GM12891 (cell line): Measurements from ENCODE around the gene MBD4.

ENCODE experiments used
- DNase-seq: peaks from one replicate; pipeline ENCODE4 v3.0.0; 2011; ENCODE audit warnings: low spot score; ENCODE audit not compliant: insufficient read length
- FAIRE-seq: peaks from 2 replicates; lab custom pipeline; 2011; peaks lifted over from hg19 to GRCh38; lab: Jason Lieb, UNC
- PAX5 ChIP-seq: IDR thresholded peaks from 2 replicates; pipeline ENCODE4 v1.6.1; 2011; ENCODE audit warnings: low read length, moderate library complexity, mild to moderate bottlenecking; ENCODE audit not compliant: insufficient read depth, severe bottlenecking
- POLR2A ChIP-seq: IDR thresholded peaks from 2 replicates; pipeline ENCODE4 v1.6.1; 2011; ENCODE audit warnings: low read depth, low read length, control low read depth
- POLR2AphosphoS5 ChIP-seq: IDR thresholded peaks from 2 replicates; pipeline ENCODE4 v1.6.1; 2011; ENCODE audit warnings: low read depth, low read length, control low read depth
- POU2F2 ChIP-seq: IDR thresholded peaks from 2 replicates; pipeline ENCODE4 v1.6.1; 2011; ENCODE audit warnings: low read depth, mild to moderate bottlenecking, control low read depth, low read length, moderate library complexity
- SPI1 ChIP-seq: IDR thresholded peaks from 2 replicates; pipeline ENCODE4 v1.6.1; 2011; ENCODE audit warnings: low read depth, low read length, control low read depth
- TAF1 ChIP-seq: IDR thresholded peaks from 2 replicates; pipeline ENCODE4 v1.6.1; 2011; ENCODE audit warnings: low read depth, low read length, control low read depth

MBD4 gene

DNA sequence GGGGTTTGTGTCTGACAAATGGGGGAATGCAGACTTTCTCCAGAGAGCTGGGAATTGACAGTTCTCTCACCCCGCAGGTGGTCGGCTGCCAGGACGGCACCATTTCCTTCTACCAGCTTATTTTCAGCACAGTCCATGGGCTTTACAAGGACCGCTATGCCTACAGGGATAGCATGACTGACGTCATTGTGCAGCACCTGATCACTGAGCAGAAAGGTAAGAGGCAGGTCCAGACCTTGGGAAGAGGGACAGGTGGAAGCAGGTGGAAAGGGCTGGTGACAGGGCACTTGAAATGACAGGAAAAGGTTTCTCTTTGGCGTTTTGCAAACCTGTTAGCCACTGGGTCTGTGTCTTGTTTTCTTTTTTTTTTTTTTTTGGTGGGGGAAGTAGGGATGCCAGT lies 36.8 kb upstream of the MBD4 start:
- TF ChIP-seq TAF1 (no peak), PAX5 (no peak), SPI1 (no peak), POU2F2 (no peak), POLR2AphosphoS5 (no peak)
- DNase-seq: no peak
- FAIRE-seq: no peak

DNA sequence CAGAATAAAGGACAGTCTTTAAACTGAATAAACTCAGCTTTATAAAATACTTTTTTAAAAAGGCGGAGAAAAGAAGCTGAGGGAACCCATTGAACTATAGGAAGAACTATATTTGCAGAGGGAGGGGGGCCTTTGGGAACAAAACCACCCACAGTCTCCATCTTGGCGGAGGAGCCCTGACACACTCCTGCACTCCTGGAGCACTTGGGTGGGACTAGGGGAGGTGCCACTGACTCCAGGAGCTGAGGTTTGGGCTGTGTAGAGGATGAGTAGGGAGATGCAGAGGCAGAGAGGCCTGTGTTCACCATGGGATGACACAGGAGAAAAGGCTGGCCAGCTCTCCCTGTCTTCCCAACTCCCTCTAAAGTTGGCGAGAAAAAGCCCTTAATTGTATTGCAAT lies 36.1 kb upstream of the MBD4 start:
- DNase-seq: no peak
- FAIRE-seq: no peak
- TF ChIP-seq SPI1: no peak
- no peak for TF ChIP-seq POLR2A
- TF ChIP-seq TAF1: no peak
- no peak for TF ChIP-seq PAX5
- TF ChIP-seq POU2F2: no peak
- no peak for TF ChIP-seq POLR2AphosphoS5

DNA sequence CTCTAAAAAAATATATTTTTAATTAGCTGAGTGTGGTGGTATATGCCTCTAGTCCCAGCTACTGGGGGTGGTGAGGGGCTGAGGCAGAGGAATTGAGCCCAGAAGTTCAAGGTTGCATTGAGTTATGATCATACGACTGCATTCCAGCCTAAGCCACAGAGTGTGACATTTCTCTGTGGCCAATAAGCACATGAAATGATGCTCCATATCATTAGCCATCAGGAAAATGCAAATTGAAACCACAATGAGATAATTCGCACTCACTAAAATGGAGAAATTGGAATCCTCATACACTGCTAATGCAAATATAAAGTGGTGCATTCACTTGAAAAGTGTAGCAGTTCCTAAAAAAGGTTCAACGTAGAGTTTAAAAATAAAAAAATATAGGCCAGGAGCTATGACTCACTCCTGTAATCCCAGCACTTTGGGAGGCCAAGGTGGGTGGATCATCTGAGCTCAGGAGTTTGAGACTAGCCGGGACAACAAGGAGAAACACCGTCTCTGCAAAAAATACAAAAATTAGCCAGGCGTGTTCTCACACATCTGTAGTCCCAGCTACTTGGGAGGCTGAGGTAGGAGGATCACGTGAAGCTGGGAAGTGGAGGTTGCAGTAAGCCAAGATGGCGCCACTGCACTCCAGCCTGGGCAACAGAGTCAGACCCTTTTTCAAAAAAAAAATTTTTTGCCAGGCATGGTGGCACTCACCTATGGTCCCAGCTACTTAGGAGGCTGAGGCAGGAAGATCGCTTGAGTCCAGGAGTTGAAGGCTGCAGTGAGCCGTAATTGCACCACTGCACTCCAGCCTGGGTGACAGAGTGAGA lies 35.4 kb upstream of the MBD4 start:
- DNase-seq (no peak), FAIRE-seq (no peak)
- no peak for TF ChIP-seq POLR2AphosphoS5
- TF ChIP-seq POLR2A: no peak
- TF ChIP-seq TAF1: no peak
- TF ChIP-seq SPI1: no peak
- no peak for TF ChIP-seq PAX5
- no peak for TF ChIP-seq POU2F2

DNA sequence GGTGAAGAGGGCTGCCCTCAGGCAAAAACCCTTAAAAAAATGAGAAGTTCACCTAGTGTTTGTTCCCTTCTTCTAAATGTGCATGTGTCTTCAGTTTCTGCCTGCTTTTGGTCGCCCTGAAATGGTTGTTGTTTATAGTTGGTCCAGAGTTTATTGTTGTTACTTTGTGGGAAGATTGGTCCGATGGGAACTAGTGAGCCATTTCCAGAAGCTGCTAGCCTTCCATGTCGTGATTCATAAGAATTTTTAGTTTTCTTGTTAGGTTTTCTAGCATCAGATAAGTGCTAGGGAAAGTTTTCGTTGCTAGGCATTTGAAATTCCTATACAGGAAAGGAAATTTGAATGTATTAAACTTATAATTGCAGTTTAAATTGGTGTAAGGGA lies 34.0 kb upstream of the MBD4 start:
- DNase-seq (no peak), FAIRE-seq (no peak)
- TF ChIP-seq POLR2A (no peak), POLR2AphosphoS5 (no peak), PAX5 (no peak), POU2F2 (no peak), TAF1 (no peak), SPI1 (no peak)

DNA sequence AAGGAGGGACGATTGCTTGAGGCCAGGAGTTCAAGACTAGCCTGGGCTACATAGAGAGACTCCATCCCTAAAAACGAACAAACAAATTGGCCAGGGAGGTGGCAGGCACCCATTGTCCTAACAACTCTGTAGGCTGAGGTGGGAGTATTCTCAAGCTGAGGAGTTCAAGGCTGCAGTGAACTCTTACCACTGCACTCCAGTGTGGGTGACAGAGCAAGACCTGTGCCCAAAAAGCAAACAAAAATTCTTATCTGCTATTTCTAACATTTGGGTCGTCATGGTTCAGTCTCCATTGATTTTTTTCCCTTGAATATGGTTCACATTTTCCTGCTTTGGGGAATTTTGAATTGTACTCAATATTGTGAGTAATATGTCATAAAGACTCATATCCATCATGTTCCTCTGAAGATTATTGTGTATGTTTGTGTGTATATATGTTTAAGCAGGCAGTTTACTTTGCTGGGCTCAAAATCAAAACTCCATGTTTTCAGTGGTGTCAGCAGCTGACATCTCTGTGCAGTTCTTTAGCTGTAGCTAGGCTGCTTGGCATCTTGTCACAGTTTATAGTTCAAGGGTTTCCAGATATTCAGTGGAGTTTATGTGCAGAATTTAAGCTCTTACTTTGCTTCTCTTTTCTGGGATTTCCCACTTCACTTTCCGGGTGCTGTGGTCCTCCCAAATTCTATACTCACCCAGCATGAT lies 33.5 kb upstream of the MBD4 start:
- DNase-seq (no peak), FAIRE-seq (no peak)
- TF ChIP-seq POLR2AphosphoS5 (no peak), TAF1 (no peak), PAX5 (no peak), SPI1 (no peak), POLR2A (no peak), POU2F2 (no peak)

DNA sequence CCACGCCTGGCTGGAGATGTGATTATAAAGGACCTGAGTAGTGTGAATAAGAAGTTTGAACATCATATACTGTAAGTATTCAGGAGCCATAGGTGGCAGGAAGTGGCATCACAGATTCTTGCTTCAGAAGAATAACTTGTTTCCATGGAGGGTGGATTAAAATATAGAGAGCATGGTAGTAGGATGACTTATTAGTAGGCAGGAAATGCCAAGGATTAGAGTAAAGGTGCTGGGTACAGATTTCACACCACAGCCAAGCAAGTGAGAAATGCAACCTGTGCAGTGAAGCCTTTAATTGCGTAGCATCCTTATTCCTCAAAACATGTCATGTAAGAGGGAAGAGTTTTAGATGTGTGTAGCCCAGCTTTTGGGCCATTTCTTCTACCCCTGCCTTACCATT lies 31.1 kb upstream of the MBD4 start:
- FAIRE-seq (no peak), DNase-seq (no peak)
- TF ChIP-seq POLR2AphosphoS5 (no peak), POLR2A (no peak), POU2F2 (no peak), TAF1 (no peak), SPI1 (no peak), PAX5 (no peak)

DNA sequence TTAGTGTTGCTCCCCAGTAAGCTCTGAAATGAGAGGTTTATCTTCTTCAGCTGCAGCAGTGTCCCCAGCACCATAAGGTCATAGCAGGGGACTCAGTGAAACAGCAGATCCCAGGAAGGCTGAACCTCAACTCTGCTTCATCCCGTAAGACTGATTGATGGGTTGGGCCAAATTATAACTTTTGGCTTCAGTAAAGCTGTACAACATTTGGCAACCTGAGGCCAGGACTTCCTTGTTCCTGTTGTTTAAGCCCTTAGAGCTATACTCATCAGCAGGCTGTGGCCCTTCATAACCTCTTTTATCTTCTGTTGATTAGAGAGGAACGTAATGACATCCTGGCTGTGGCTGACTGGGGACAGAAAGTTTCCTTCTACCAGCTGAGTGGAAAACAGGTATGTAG lies 29.3 kb upstream of the MBD4 start:
- no peak for TF ChIP-seq POLR2AphosphoS5
- TF ChIP-seq POU2F2: no peak
- TF ChIP-seq PAX5: no peak
- no peak for TF ChIP-seq POLR2A
- no peak for TF ChIP-seq TAF1
- no peak for TF ChIP-seq SPI1
- FAIRE-seq: peak; percentile 40
- DNase-seq: no peak

DNA sequence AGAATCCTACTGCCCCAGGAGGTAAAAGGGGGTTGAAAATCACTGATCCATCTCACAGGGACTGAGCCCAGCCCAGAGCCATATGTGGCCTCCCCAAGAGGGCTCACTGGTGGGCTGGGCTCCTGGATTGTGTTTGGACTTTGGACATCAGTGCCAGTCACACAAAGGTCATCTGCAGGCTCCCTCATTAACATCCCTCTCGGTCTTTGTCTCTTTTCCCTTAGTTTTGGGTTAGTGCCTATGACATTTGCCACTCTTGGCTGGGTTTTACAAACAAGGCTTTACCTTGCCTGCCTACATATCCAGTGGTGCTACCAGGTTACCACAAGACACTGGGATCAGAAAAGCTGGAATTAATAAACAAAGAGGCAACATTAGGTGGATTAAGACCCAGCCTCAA lies 28.2 kb upstream of the MBD4 start:
- no peak for TF ChIP-seq POLR2AphosphoS5
- TF ChIP-seq SPI1: no peak
- TF ChIP-seq POLR2A: no peak
- TF ChIP-seq POU2F2: no peak
- no peak for TF ChIP-seq TAF1
- no peak for DNase-seq
- FAIRE-seq: no peak

DNA sequence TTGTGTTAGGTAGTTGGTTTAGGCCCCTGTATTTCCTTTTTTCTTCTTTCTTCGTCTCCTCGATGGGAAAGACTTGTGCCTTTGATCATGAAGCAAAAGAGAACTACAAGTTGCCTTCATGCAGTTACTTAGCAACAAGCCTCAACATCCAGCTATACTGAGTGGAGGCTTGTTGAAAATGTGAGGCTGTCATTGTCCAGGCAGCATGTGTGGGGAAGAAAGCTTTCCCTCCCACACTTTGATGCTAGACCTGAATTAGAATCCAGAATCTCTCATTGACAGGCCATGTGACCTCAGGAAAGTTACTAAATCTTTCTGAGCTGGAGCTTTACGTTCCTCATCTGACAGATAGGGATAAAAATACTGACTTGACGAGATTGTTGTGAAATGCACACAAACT lies 24.0 kb upstream of the MBD4 start:
- DNase-seq (no peak), FAIRE-seq (no peak)
- TF ChIP-seq POU2F2: no peak
- TF ChIP-seq POLR2AphosphoS5: no peak
- TF ChIP-seq TAF1: no peak
- TF ChIP-seq POLR2A: no peak

DNA sequence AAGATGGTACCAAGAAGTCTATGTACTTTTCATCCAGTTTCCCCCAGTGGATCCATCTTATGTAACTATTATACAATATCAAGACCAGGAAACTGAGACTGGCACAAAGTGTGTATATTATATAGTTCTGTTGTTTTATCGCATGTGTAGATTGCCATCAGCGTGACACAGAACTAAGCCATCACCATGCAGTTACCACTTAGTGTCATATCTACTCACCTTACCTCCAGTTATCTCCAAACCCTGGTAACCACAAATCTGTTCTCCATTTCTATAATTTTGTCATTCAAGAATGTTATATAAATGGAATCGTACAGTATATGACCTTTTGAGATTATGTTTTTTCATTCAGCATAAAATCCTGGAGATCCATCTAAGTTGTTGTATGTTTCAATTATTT lies 23.3 kb upstream of the MBD4 start:
- no peak for FAIRE-seq
- DNase-seq: no peak
- no peak for TF ChIP-seq PAX5
- TF ChIP-seq POLR2AphosphoS5: no peak
- no peak for TF ChIP-seq TAF1
- TF ChIP-seq POU2F2: no peak
- no peak for TF ChIP-seq SPI1
- no peak for TF ChIP-seq POLR2A
